HepG2 (cell line): Measurements from ENCODE around the gene FRK.

Experiments
- KDM5B ChIP-seq: sonication (generic); formaldehyde crosslinking; IDR thresholded peaks from 2 replicates; pipeline ENCODE4 v1.4.0; 2020; ENCODE audit warnings: missing genetic modification reagents, mild to moderate bottlenecking, borderline replicate concordance
- POLR2AphosphoS5 ChIP-seq: IDR thresholded peaks from 2 replicates; pipeline ENCODE4 v1.6.1; 2012; ENCODE audit warnings: low read depth, low read length

GRCh38 chr6:115947966-115948541 lies 112.6 kb downstream of the FRK start:
- TF ChIP-seq POLR2AphosphoS5 (no peak), KDM5B (CRISPR knock-in tag) (no peak)
